NCI-H2196 (cell line): ENCODE measurements around the gene LZTR1.
A peak's percentile ranks its signal among the peaks of the same experiment; 100 is the strongest.
"Not testable (repeated sequence)": the region's sequence is repeated elsewhere in the genome, so short reads cannot be mapped to it uniquely, and the experiment has no call there.

Source experiments
- DNase-seq: peaks from one replicate; lab custom pipeline; 2025; ENCODE audit not compliant: unreplicated experiment; lab: John Stamatoyannopoulos, UW

LZTR1 gene

DNA sequence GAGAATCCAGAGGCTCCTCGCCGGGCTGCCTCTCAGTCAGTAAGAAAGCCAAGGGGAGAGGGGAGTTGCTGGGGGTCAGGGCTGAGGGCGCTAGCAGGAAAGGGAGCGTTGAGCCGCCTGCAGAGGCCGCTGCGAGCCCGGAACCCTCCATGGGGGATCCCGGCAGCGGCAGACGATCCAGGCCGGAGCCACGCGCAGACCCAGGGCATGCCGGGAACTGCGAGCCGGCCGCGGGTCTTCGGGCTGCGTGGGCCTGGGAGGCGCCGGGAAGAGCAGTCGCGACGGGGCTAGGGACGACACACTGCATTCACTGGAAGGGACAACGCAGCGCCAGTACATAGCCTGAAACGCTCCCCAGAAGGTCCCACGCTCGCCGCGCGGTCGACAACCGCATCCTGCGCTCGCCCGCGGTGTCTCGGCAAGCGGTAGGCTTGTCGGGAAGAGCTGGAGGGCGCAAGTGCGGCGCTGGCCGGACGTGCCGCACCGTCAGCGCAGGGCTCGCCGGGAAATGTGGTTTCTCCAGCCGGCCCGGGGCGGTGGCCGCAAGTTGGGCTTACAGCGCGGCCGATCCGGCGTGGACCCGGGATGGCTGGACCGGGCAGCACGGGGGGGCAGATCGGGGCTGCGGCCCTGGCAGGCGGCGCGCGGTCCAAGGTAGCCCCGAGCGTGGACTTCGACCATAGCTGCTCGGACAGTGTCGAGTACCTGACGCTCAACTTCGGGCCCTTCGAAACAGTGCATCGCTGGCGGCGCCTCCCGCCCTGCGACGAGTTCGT, at the start of gene LZTR1:
Gene LZTR1, plus strand, starts transcription at position 511 of the 776 bp plus-strand sequence. Its CDS starts 75 bp downstream, at position 586.
- peak; percentile 42 for DNase-seq

DNA sequence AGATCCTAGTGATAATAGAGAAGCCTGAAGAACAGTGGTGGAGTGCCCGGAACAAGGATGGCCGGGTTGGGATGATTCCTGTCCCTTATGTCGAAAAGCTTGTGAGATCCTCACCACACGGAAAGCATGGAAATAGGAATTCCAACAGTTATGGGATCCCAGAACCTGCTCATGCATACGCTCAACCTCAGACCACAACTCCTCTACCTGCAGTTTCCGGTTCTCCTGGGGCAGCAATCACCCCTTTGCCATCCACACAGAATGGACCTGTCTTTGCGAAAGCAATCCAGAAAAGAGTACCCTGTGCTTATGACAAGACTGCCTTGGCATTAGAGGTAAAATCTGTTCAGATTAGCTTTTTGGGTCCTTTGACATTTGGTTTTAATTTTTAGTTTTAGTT, 48.2 kb upstream of the LZTR1 start:
- no peak for DNase-seq

DNA sequence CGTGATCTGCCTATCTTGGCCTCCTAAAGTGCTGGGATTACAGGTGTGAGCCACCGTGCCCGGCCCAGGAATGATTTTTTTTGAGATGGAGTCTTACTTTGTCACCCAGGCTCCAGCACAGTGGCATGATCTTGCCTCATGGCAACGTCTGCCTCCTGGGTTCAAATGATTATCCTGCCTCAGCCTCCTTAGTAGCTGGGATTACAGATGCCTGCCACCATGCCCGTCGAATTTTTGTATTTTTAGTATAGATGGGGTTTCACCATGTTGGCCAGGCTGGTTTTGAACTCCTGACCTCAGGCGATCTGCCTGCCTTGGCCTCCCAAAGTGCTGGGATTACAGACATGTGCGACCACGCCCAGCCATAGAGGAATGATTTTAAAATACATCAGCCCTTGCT, 47.0 kb upstream of the LZTR1 start:
- not testable (repeated sequence) for DNase-seq

DNA sequence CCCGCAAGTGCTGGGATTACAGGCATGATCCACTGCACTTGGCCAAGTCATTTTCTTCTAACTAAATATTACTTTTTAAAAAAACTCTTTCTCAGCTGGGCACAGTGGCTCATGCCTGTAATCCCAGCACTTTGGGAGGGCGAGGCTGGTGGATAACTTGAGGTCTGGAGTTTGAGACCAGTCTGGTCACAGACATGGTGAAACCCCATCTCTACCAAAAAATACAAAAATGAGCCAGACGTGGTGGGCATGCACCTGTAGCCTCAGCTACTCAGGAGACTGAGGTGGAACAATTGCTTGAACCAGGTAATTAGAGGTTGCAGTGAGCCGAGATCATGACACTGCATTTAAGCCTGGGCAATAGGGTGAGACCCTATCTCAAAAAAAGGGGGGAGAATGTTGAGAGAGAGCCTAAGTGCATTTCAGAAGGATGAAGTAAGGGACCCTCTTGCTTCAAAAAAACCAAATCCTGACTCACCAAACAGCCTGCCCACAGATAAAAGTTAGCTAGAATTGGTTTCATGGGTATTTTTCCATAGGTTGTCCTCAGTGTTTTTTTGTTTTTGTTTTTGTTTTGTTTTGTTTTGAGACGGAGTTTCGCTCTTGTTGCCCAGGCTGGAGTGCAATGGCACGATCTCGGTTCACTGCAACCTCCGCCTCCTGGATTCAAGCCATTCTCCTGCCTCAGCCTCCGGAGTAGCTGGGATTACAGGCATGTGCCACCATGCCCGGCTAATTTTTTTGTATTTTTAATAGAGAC, 46.1 kb upstream of the LZTR1 start:
- DNase-seq = not testable (repeated sequence)

DNA sequence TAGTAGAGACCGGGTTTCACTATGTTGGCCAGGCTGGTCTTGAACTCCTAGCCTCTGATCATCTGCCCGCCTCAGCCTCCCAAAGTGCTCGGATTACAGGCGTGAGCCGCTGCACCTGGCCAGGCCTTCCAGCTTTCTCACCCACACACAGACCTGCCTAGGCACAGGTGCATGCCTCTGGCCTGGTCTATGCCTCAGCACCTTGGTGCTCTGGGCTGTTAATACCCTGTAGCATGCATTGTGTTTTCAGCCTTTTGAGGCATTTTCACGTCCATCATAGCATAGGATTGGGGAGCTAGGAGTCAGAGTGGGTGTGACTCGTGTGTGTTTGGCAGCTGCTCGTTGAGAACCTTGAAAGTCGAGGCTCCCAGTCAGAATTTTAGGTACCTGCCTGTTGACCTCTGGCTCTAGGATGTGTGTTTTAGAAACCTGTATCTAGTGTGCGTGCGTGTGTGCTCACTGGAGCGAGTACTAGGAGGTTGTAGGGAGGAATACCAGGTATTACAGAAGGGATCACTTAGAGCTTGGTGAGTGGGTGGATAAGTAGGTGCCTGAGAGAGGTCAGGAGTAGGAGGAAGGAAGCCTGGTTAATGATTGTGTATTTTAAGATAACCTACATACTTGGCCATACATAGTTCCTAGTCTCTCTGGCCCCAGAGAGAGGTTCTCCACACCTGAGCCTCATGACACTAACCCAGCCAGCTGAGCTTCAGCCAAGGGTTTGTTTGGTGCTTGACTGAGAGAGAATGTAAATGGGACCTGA, 44.9 kb upstream of the LZTR1 start:
- DNase-seq = no peak

DNA sequence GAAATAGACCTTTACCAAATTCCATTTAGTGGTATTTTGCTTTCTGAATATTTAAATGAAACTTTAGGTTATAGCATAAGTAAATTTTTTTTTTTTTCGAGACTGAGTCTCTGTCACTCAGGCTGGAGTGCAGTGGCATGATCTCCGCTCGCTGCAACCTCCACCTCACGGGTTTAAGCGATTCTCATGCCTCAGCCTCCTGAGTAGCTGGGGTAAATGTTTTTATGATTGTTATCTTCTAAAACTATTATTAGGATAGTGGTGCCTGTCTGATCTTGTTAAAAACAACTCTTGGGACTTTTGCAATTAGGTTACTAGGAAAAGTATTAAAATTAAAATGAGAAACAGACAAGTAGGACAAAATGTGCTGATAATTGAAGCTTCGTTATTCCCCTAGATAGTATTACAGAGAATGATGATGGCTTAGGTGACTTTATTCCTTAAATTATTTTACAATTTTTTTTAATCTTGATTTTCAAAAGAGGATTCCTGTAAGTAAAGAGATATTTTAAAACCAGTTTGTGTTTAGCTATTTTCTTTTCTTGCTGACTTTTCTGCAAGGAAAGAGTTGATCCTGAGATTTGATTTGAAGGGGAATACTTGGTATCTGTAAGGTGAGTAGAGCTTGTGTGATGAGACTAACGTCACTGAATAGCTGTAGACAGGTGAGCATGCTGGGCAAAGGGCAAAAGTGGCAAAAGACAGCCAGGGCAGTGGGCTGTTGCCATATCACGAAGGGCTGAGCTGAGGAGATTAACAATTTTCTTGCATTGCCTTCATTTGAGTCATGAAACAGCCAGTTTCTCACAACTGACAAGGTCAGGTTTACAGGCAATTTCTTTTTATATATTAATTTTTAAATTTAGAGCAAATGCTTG, 44.1 kb upstream of the LZTR1 start:
- DNase-seq = no peak

DNA sequence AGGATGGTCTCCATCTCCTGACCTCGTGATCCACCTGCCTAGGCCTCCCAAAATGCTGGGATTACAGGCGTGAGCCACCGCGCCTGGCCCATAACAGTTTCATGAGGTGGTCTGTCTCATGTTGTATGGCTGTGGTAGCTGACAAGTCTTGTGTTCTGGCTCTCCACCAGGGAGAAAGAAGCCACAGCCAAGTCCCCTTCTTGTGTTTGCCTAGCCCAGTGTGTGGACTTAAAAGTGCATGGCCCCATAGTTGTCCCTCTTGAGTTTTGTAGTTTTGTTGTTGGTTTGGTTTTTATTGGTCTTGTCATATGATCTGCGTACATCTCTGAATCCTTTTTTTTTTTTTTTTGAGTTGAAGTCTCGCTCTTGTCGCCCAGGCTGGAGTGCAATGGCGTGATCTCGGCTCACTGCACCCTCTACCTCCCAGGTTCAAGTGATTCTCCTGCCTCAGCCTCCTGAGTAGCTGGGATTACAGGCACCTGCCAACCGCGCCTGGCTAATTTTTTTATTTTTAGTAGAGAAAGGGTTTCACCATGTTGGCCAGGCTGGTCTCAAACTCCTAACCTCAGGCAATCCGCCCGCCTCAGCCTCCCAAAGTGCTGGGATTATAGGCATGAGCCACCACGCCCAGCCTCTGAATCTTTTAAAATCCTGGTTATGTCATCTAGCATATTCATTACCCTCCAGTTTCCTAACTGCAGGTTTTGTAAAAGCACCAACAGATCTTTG, 42.5 kb upstream of the LZTR1 start:
- not testable (repeated sequence) for DNase-seq

DNA sequence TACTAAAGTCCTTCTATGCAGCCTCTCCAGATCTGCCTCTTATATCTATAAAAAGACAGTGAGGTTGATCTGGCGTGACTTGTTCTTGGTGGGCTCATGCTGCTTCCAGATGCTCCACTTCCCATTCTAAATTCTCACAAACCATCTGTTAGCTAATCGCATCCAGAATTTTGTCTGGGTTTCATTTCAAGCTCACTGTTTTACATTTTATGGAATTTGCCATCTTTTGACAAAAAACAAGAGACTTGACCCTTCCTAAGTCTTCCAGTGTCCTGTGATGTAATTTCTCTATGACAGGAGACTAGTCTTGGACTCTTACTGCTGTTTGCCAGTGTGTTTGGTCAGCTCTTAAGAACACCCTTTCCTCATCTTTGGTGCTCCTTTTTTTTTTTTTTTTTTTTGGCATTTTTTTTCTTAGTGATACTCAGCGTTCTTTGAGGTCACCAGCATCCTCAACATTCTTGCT, 41.9 kb upstream of the LZTR1 start:
- DNase-seq = no peak

DNA sequence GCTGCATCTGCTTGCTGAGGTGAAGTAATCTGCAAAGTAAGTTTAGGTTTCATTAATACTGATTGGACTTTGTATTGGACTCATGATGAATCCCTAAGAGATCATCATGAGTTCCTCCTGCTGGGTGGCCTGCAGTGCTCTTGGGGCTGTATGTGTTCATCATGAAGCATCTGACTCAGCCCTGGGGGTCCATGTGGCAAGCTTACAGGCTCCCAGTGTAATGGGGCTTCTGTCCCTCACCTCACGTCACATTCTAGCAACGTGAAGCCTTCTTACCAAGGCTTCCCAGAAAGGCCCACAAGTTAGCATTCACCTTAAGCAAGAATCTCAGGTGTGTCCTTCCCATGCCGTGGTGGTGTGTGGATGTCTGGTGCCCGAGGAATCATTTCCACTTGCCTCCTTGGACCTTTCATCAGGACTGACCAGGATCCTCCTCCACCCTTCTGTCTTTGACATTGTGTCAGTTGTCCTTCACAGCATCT, 41.2 kb upstream of the LZTR1 start:
- no peak for DNase-seq

DNA sequence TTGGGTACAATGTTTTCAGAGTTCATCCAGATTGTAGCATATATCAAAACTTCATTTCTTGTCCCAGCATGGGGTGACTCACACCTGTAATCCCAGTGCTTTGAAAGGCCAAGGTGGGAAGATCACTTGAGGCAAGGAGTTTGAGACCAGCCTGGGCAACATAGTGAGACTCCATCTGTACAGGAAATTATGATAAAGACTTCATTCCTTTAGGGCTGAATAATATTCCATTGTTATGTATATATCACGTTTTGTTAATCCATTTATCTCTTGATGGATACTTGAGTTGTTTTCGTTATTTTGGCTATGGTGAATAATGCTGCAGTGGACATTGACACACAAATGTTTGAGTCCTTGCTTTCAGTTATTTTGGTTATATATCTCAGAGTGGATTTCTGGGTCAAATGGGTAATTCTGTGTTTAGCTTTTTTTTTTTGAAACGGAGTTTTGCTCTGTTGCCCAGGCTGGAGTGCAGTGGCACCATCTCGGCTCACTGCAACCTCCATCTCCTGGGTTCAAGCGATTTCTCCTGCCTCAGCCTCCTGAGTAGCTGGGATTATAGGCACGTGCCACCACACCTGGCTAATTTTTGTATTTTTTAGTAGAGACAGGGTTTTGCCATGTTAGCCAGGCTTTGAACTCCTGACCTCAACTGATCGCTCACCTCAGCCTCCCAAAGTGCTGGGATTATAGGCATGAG, 39.7 kb upstream of the LZTR1 start:
- DNase-seq = not testable (repeated sequence)

DNA sequence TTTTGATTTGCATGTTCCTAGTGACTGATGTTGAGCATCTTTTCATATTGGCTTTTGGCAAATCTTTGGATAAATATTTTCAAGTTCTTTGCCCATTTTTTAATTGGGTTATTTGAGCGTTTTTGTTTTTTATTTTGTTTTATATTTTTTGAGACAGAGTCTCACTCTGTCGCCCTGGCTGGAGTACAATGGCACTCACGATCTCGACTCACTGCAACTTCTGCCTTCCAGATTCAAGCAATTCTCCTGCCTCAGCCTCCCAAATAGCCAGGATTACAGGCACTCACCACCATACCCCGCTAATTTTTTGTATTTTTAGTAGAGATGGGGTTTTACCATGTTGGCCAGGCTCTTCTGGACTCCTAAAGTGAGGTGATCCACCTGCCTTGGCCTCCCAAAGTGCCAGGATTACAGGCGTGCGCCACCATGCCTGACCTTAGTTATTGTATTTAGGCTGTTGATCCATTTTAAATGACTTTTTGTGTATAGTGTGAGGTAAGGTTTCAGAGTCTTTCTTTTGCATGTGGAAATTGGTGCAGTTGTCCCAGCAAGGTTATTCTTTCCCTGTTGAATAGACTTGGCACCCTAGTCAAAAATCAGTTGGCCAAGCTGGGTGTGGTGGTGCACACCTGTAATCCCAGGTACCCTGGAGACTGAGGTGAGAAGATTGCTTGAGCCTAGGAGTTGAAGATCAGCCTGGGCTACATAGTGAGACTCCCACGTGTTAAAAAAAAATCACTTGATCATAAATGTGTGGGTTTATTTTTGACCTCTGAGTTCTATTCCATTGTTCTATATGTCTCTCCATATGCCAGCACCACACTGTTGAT, 38.8 kb upstream of the LZTR1 start:
- no peak for DNase-seq

DNA sequence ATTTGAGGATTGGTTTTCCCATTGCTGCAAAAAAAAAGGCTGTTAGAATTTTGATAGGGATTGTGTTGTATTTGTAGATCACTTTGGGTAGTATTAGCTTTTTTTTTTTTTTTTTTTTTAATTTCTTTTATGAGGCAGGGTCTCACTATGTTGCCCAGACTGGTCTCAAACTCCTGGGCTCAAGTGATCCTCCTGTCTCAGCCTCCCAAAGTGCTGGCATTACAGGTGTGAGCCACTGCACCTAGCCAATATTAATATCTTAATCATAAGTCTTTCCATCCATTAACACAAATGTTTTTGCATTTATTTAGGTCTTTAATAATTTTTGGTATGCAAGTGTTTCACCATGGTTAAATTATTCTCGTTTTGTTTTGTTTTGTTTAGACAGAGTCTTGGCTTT, 38.1 kb upstream of the LZTR1 start:
- DNase-seq = no peak

DNA sequence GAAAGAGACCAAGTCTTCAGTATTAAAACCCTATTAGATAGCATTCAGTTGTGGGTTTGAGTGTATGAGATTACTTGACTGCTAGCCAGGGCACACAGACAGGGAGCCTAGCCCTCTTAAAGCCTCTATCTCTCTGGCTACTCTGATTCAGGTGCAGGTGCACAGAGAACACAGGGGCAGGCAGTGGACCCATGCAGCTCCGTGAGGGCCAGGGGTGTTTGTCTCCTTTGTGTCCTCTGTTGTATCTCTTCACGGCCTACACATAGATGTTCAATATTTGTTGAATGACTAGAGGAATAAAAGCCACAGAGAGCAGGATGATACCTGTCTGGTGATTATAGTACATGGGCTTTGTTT, 36.5 kb upstream of the LZTR1 start:
- DNase-seq = no peak

DNA sequence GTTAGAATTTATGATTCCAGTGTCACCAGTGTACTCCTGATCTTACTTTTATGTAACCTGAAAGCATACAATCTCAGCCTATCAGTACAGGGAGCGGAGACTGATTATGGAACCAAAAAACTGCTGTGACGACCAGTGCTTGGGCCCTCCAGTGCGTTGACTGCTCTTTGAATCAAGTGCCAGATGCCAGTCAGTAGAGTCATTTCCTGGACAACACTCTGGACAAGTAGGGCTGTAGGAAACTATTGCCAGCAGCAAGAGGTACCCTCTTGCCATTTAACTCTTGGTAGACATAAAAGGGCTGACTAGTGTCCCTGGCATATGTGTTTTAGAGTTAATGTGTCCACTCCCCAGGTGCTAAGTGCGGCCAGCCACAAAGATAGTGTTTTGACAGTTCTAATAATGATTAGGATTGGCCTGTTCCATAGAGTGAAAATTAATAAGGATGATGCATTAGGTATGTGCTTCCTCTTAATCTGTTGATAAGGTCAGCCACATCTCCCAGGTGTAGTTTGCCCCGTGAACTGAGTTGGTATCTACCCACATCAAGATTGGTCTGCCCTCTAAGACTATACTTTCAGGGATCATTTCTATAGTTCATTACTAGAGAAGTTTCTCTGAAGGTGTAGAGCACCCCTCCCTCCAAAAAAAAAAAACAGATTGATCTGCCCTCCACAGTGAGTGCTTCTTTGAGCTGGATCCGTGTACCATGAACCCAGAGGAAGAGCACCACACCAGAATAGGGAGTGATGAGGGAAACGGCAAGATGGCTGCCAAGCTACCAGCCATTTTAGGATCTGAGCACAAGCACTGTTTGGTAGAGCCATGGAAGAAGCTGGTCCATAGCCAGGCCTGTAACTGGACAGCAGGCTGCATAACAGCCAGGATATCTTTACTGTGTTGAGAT, 35.8 kb upstream of the LZTR1 start:
- DNase-seq = no peak

DNA sequence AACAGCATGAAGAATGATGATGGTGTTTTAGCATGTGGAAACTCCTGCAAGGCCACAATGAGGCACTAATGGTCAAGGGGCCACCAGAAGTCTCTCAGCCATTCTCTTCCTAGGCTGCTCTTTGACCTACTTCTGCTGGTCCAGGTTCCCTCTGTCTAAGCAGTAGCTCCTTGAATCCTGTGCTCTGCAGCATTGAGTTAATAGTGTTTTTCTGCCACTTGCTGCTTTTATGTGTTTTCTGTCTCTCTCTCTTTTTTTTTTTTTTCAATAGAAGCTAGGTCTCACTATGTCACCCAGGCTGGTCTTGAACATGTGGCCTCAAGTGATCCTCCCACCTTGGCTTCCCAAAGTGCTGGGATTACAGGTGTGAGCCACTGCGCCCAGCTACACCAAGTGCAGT, 35.1 kb upstream of the LZTR1 start:
- no peak for DNase-seq

DNA sequence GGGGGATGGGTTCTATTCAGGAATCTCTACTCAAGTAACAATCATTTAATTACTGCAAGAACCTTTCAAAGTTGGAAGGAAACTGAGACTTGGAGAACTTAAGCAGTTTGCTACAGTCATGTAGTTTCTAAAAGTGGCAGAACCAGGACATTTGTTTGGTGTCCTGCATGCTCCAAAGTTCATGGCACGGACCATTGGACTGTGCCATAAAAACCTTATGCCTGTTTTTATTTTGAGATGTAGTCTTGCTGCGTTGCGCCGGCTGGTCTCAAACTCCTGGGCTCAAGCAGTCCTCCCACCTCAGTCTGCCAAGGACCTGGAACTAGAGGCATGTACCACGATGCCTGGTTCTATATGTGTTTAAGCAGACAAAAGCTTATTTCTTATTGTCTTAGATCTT, 33.6 kb upstream of the LZTR1 start:
- DNase-seq = no peak

DNA sequence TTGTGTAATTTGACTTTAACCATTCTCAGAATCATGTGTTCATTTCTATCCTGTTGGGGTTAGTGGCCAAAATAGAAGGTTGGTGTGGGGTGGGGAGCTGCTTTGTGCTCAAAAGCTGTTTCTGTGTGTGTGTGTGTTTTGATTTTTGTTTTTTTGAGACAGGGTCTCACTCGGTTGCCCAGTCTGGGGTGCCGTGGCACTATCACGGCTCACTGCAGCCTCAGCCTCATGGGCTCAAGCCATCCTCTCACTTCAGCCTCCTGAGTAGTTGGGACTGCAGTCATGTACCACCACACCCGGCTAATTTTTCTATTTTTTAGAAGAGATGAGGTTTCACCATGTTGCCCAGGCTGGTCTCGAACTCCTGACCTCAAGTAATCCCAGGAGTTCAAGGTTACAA, 33.1 kb upstream of the LZTR1 start:
- DNase-seq = no peak
